Measurements from ENCODE around the gene MCEMP1. TPM values are rescaled to one million over a fixed set of nuclear protein-coding genes. Genes with fewer than 3 reads are reported as not detected.

The MCEMP1 gene
- total and polyA plus RNA-seq, 2 of the 13 experiments (the other 11 are each of a cell fraction or from before 2014, with no cell fraction given): not detected

DNA sequence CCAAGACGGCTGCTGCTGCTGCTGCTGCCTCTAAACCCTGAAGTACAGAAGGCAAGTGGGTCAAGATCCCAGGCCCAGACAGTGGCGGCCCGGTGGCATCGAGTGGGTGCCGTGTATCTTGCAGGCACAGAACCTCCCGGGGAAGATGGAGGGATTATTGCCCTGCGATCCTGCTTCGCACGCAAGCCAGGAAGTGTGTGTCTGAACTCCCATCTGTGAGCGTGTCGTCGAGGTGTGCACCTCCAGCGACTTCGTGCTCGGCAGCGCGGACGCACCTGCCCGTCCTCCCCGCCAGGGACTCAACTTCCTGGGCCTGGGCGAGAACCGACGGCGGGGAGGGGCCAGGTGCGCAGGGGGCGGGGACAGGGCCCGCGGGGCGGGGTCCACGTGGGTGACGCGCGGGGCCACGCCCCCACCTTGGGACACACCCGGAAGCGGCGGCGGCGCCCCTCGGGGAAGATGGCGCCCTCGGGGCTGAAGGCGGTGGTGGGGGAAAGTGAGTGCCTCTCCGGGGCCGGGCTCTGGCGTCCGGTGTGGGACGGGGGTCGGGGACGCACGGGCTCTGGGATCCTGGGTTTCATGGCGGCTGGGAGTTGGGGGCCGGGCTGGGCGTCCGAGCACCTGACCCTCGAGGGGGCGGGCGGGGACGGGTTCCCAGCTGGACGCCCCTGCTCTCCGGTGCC lies 40.1 kb upstream of the MCEMP1 start, which contains the start of gene STXBP2 (continued):
- TF ChIP-seq, protein P1, sequence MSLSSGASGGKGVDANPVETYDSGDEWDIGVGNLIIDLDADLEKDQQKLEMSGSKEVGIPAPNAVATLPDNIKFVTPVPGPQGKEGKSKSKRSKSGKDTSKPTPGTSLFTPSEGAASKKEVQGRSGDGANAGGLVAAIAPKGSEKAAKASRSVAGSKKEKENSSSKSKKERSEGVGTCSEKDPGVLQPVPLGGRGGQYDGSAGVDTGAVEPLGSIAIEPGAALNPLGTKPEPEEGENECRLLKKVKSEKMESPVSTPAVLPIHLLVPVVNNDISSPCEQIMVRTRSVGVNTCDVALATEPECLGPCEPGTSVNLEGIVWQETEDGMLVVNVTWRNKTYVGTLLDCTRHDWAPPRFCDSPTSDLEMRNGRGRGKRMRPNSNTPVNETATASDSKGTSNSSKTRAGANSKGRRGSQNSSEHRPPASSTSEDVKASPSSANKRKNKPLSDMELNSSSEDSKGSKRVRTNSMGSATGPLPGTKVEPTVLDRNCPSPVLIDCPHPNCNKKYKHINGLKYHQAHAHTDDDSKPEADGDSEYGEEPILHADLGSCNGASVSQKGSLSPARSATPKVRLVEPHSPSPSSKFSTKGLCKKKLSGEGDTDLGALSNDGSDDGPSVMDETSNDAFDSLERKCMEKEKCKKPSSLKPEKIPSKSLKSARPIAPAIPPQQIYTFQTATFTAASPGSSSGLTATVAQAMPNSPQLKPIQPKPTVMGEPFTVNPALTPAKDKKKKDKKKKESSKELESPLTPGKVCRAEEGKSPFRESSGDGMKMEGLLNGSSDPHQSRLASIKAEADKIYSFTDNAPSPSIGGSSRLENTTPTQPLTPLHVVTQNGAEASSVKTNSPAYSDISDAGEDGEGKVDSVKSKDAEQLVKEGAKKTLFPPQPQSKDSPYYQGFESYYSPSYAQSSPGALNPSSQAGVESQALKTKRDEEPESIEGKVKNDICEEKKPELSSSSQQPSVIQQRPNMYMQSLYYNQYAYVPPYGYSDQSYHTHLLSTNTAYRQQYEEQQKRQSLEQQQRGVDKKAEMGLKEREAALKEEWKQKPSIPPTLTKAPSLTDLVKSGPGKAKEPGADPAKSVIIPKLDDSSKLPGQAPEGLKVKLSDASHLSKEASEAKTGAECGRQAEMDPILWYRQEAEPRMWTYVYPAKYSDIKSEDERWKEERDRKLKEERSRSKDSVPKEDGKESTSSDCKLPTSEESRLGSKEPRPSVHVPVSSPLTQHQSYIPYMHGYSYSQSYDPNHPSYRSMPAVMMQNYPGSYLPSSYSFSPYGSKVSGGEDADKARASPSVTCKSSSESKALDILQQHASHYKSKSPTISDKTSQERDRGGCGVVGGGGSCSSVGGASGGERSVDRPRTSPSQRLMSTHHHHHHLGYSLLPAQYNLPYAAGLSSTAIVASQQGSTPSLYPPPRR (CRISPR knock-in tag; IDR thresholded peaks at IDR 0.05; ENCODE audit: borderline replicate concordance): peak; percentile 67
- no peak for TF ChIP-seq ZNF205 (CRISPR knock-in tag; IDR thresholded peaks at IDR 0.05)
- TF ChIP-seq CEBPG (CRISPR knock-in tag; IDR thresholded peaks at IDR 0.05): peak; percentile 15; the same call in 1 of the 2 replicates
- TF ChIP-seq, protein P2, sequence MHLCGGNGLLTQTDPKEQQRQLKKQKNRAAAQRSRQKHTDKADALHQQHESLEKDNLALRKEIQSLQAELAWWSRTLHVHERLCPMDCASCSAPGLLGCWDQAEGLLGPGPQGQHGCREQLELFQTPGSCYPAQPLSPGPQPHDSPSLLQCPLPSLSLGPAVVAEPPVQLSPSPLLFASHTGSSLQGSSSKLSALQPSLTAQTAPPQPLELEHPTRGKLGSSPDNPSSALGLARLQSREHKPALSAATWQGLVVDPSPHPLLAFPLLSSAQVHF (CRISPR knock-in tag; IDR thresholded peaks at IDR 0.05): peak; percentile 61; the same call in 1 of the 2 replicates
- TF ChIP-seq DZIP1 (CRISPR knock-in tag; IDR thresholded peaks at IDR 0.05): no peak
- no peak for TF ChIP-seq MAF1 (CRISPR knock-in tag; IDR thresholded peaks at IDR 0.05; ENCODE audit: borderline replicate concordance)
- TF ChIP-seq NFKBIZ (CRISPR knock-in tag; IDR thresholded peaks at IDR 0.05): no peak
- no peak for TF ChIP-seq ETV6 (CRISPR knock-in tag; conservative IDR thresholded peaks at IDR 0.05)
- TF ChIP-seq, protein P3, sequence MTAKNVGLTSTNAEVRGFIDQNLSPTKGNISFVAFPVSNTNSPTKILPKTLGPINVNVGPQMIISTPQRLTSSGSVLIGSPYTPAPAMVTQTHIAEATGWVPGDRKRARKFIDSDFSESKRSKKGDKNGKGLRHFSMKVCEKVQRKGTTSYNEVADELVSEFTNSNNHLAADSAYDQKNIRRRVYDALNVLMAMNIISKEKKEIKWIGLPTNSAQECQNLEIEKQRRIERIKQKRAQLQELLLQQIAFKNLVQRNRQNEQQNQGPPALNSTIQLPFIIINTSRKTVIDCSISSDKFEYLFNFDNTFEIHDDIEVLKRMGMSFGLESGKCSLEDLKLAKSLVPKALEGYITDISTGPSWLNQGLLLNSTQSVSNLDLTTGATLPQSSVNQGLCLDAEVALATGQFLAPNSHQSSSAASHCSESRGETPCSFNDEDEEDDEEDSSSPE (CRISPR knock-in tag; IDR thresholded peaks at IDR 0.05): peak; percentile 79
- TF ChIP-seq TBP (CRISPR knock-in tag; IDR thresholded peaks at IDR 0.05): no peak
- no peak for TF ChIP-seq SRSF1 (optimal IDR thresholded peaks at IDR 0.05; ENCODE audit: low read depth, low read length)
- no peak for TF ChIP-seq ZNF674 (CRISPR knock-in tag; IDR thresholded peaks at IDR 0.05; ENCODE audit: low read depth)
- TF ChIP-seq ZNF382 (CRISPR knock-in tag; IDR thresholded peaks at IDR 0.05; ENCODE audit: borderline replicate concordance): no peak
- TF ChIP-seq SMAD3 (CRISPR knock-in tag; IDR thresholded peaks at IDR 0.05): no peak
- TF ChIP-seq ZMAT5 (CRISPR knock-in tag; IDR thresholded peaks at IDR 0.05; ENCODE audit: borderline replicate concordance, low read depth): no peak
- no peak; the same call in 1 of the 2 replicates for TF ChIP-seq TIGD3 (CRISPR knock-in tag; IDR thresholded peaks at IDR 0.05; ENCODE audit: borderline replicate concordance)
- 0 out of 2 replicates have a peak, but pooled peaks have one; percentile 8 for TF ChIP-seq FOXO1 (CRISPR knock-in tag; IDR thresholded peaks at IDR 0.05)

Measured in HepG2 (cell line).